HepG2 (cell line): ENCODE results near the gene UBE3B. TPM values are rescaled to one million over a fixed set of nuclear protein-coding genes. Genes with fewer than 3 reads are reported as not detected.

Source experiments
- ATAC-seq: fragments of 200-7000 bp; cut with Tn5 transposase; 3 replicates; pipeline ENCODE4 v1.9.1; 2020; ENCODE audit warnings: mild to moderate bottlenecking, moderate library complexity
- BruUV-seq: library from RNA; stranded (reverse); fragments of 400-500 nt; replicated peaks from 2 replicates; lab custom pipeline; 2021; lab: Mats Ljungman, UMichigan
- CTCF ChIA-PET: fragments of 300-600 bp; formaldehyde crosslinking; extraction: SDS; loops from one replicate; lab custom pipeline; 2021; ENCODE audit warnings: low total read pairs, inconsistent platforms, low intra/inter-chr PET ratio; lab: Yijun Ruan, JAX
- POLR2A ChIA-PET: fragments of 350-600 bp; sonication (Branson Sonifier 250); formaldehyde crosslinking; loops from one replicate; lab custom pipeline; 2020; ENCODE audit warnings: antibody characterized with exemption, inconsistent platforms; lab: Yijun Ruan, JAX
- DNase-seq: peaks from one replicate; pipeline ENCODE4 v3.0.0-alpha.2; 2015; ENCODE audit warnings: low spot score
- FAIRE-seq: peaks from 3 replicates; lab custom pipeline; 2011; peaks lifted over from hg19 to GRCh38; lab: Jason Lieb, UNC
- H2AFZ ChIP-seq: one replicate; pipeline ENCODE4 v1.6.1; 2011; ENCODE audit warnings: low read length, inconsistent platforms
- H3K27ac ChIP-seq: fragments of 300-600 bp; 3 replicates; pipeline ENCODE4 v1.8.0; 2011; ENCODE audit warnings: mixed run types, mild to moderate bottlenecking, mixed read lengths, low read length, inconsistent platforms; ENCODE audit not compliant: insufficient read depth; ENCODE audit errors: extremely low read length
- H3K27me3 ChIP-seq, 2 experiments: fragments of 200-600 bp in 1 of 2; 2 replicates in 1 of 2; 3 replicates in 1 of 2; pipeline versions ENCODE4 v1.6.0 to v1.8.0; 2011; ENCODE audit warnings: low read length in 2 of 2, mild to moderate bottlenecking in 2 of 2, moderate library complexity in 2 of 2, inconsistent platforms in 1 of 2; ENCODE audit not compliant: insufficient read depth in 2 of 2, control insufficient read depth in 1 of 2
- H3K36me3 ChIP-seq, 2 experiments: fragments of 200-600 bp in 1 of 2; replicated peaks in 1 of 2; 2 replicates in 1 of 2; 3 replicates in 1 of 2; pipeline versions ENCODE4 v1.5.1 to v1.8.0; 2011; ENCODE audit warnings: low read length in 2 of 2, inconsistent platforms in 1 of 2; ENCODE audit not compliant: insufficient read depth in 2 of 2, control insufficient read depth in 1 of 2
- H3K4me1 ChIP-seq: 2 replicates; pipeline ENCODE4 v1.5.1; 2012; ENCODE audit warnings: low read length, inconsistent platforms; ENCODE audit not compliant: insufficient read depth
- H3K4me2 ChIP-seq: 2 replicates; pipeline ENCODE4 v1.6.0; 2011; ENCODE audit warnings: low read depth, low read length, inconsistent platforms
- H3K4me3 ChIP-seq, 3 experiments: fragments of 200-600 bp in 1 of 3; sonication (generic), shearing (Covaris generic) in 1 of 3; replicated peaks in 1 of 3; 2 replicates each; pipeline ENCODE4 v1.5.1; 2011 to 2016; ENCODE audit warnings: low read length in 3 of 3, inconsistent platforms in 2 of 3, low read depth in 2 of 3, mild to moderate bottlenecking in 2 of 3, control low read depth in 1 of 3, mixed read lengths in 1 of 3; ENCODE audit not compliant: insufficient read depth in 1 of 3
- H3K79me2 ChIP-seq: one replicate; pipeline ENCODE4 v1.6.1; 2011; ENCODE audit warnings: low read length, inconsistent platforms; ENCODE audit not compliant: insufficient read depth
- H3K9ac ChIP-seq: 2 replicates; pipeline ENCODE4 v1.6.0; 2011; ENCODE audit warnings: mild to moderate bottlenecking, low read depth, low read length, inconsistent platforms; ENCODE audit not compliant: insufficient read depth
- H3K9me3 ChIP-seq: 2 replicates; pipeline ENCODE4 v1.5.1; 2012; ENCODE audit warnings: mild to moderate bottlenecking, low read length
- H4K20me1 ChIP-seq: 2 replicates; pipeline ENCODE4 v1.6.0; 2011; ENCODE audit warnings: inconsistent platforms, mild to moderate bottlenecking, low read length, moderate library complexity; ENCODE audit not compliant: insufficient read depth
- AKAP8 ChIP-seq: sonication (generic); formaldehyde crosslinking; IDR thresholded peaks from 2 replicates; pipeline ENCODE4 v1.5.1; 2020; ENCODE audit warnings: mild to moderate bottlenecking, missing genetic modification reagents
- ATRX ChIP-seq: sonication (generic); formaldehyde crosslinking; IDR thresholded peaks from 2 replicates; pipeline ENCODE4 v1.4.0; 2020; ENCODE audit warnings: missing genetic modification reagents, borderline replicate concordance
- ISL2 ChIP-seq: sonication (generic); formaldehyde crosslinking; IDR thresholded peaks from 2 replicates; pipeline ENCODE4 v1.5.0; 2020; ENCODE audit warnings: missing genetic modification reagents
- MAF1 ChIP-seq: sonication (generic); formaldehyde crosslinking; IDR thresholded peaks from 2 replicates; pipeline ENCODE4 v1.5.0; 2020; ENCODE audit warnings: missing genetic modification reagents, borderline replicate concordance
- MIER2 ChIP-seq: IDR thresholded peaks from 2 replicates; pipeline ENCODE4 v1.6.1; 2016; ENCODE audit warnings: missing biosample characterization, missing genetic modification reagents
- MXD4 ChIP-seq: IDR thresholded peaks from 2 replicates; pipeline ENCODE4 v1.6.1; 2016; ENCODE audit warnings: mild to moderate bottlenecking, missing biosample characterization, missing genetic modification reagents
- NFIC ChIP-seq: IDR thresholded peaks from 2 replicates; pipeline ENCODE4 v1.6.1; 2012; ENCODE audit warnings: mild to moderate bottlenecking, low read length, inconsistent platforms
- SP140L ChIP-seq: sonication (generic); formaldehyde crosslinking; IDR thresholded peaks from 2 replicates; pipeline ENCODE4 v1.4.0; 2020; ENCODE audit warnings: missing genetic modification reagents, borderline replicate concordance
- SYNCRIP ChIP-seq: fragments of 200-400 bp; formaldehyde crosslinking; IDR thresholded peaks from 2 replicates; pipeline ENCODE4 v1.6.1; 2018; ENCODE audit warnings: mild to moderate bottlenecking, low read depth, low read length; ENCODE audit not compliant: insufficient read depth
- ZNF547 ChIP-seq: sonication (generic); formaldehyde crosslinking; IDR thresholded peaks from 2 replicates; pipeline ENCODE4 v1.5.1; 2020; ENCODE audit warnings: mild to moderate bottlenecking, missing genetic modification reagents
- ZNF629 ChIP-seq: sonication (generic); formaldehyde crosslinking; conservative IDR thresholded peaks from 2 replicates; pipeline ENCODE4 v1.5.0; 2020; ENCODE audit warnings: missing genetic modification reagents
- WGBS: methylation state at CpG from one replicate; pipeline ENCODE4 v1.1.6; 2017; ENCODE audit warnings: low lambda C conversion rate; 5-methylcytosine and 5-hydroxymethylcytosine counted together
- in situ Hi-C: cut with HindIII; loops from 2 replicates; pipeline ENCODE4 v1.10.0; 2017; ENCODE audit warnings: low pct_unique_long_range_greater_than_20kb; ENCODE audit not compliant: extremely low pct_ligation_motif_present
- intact Hi-C: fragments of 100-400 bp; cut with micrococcal nuclease; formaldehyde crosslinking; loops from one replicate; pipeline ENCODE4 v1.10.0; 2022; ENCODE audit not compliant: unreplicated experiment
- polyA plus RNA-seq, 8 experiments: library from polyadenylated mRNA; depleted of rRNA in 3 of 8; stranded (reverse) in 7 of 8; unstranded in 1 of 8; fragments of >200 nt; fragmentation: Illumina TruSeq in 4 of 8; extraction: Trizol in 4 of 8; gene quantifications; 2 replicates each; pipeline versions ENCODE4 v1.2.1 to v1.2.3, GENCODE V29; 2011 to 2016; ENCODE audit warnings: low read depth in 4 of 8, missing spikeins in 1 of 8, mixed read lengths in 1 of 8; ENCODE audit not compliant: insufficient read depth in 1 of 8
- total RNA-seq, 5 experiments: library from RNA; depleted of rRNA; stranded (reverse); fragments of >200 nt; fragmentation: Illumina TruSeq; extraction: Trizol; gene quantifications; 2 replicates each; pipeline ENCODE4 v1.2.3, GENCODE V29; 2016; ENCODE audit warnings: low read depth in 1 of 5
- TF ChIP-seq, protein P1 (sequence below): sonication (generic); formaldehyde crosslinking; IDR thresholded peaks from 2 replicates; pipeline ENCODE4 v1.4.0; 2020; ENCODE audit warnings: missing genetic modification reagents

Gene UBE3B
- total and polyA plus RNA-seq, 2 of the 13 experiments (the other 11 are each of a cell fraction or from before 2014, with no cell fraction given): 22.7 to 25.3 TPM

DNA sequence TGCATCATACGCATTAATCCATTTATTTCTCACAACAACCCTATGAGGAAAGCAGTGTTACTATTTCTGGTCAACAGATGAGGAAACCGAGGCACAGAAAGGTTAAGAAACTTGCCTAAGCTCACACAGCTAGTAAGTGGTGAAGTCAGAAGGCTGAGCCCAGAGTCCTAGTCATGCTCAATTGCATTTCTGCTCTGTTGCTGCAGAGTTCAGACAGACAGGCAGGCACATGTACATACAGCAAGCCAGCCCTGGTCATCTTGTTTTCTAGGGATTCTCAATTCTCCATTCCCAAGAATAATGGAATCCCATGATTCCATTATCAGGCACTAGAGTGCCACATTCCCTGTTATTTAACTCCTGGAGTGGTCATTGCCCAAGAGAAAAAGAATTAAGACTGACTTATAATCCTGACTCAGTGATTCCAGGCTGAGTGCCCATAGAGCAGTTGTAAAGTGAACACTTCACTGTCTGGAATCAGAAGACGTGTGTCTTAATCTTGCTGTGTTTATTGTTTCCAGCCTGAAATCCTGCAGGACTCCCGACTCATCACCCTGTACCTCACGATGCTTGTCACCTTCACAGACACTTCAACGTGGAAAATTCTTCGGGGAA, 10.7 kb downstream of the UBE3B start:
- ChIA-PET CTCF (no interaction called here), POLR2A (no interaction called here)
- no peak overlapping the region for H2AFZ ChIP-seq
- 96% methylated on average over 7 of the region's 7 CpGs for WGBS
- H3K9me3 ChIP-seq: no peaks in the 10 kb centered on the region
- no peak overlapping the region for H3K27ac ChIP-seq
- H4K20me1 ChIP-seq: no peaks in the 10 kb centered on the region
- H3K79me2 ChIP-seq: no peaks in the 10 kb centered on the region
- H3K27me3 ChIP-seq: no peaks in the 10 kb centered on the region
- no peak overlapping the region for H3K9ac ChIP-seq
- BruUV-seq: no TSS peak
- TF ChIP-seq ZNF629 (no peak), ISL2 (CRISPR knock-in tag) (no peak), MXD4 (CRISPR knock-in tag) (no peak)
- TF ChIP-seq, protein P1, sequence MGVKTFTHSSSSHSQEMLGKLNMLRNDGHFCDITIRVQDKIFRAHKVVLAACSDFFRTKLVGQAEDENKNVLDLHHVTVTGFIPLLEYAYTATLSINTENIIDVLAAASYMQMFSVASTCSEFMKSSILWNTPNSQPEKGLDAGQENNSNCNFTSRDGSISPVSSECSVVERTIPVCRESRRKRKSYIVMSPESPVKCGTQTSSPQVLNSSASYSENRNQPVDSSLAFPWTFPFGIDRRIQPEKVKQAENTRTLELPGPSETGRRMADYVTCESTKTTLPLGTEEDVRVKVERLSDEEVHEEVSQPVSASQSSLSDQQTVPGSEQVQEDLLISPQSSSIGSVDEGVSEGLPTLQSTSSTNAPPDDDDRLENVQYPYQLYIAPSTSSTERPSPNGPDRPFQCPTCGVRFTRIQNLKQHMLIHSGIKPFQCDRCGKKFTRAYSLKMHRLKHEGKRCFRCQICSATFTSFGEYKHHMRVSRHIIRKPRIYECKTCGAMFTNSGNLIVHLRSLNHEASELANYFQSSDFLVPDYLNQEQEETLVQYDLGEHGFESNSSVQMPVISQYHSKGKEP (CRISPR knock-in tag): no peak
- DNase-seq (no peak), FAIRE-seq (no peak), ATAC-seq (no peak)
- H3K36me3 ChIP-seq: peaks cover 26 to 83% of the 10 kb centered on the region in 2 experiments
- peaks cover 4% of the 10 kb centered on the region for H3K4me1 ChIP-seq
- no peak overlapping the region for H3K4me2 ChIP-seq
- in situ Hi-C loops (no loop called here), intact Hi-C loops (no loop called here)
- H3K4me3 ChIP-seq: no peak overlapping the region

DNA sequence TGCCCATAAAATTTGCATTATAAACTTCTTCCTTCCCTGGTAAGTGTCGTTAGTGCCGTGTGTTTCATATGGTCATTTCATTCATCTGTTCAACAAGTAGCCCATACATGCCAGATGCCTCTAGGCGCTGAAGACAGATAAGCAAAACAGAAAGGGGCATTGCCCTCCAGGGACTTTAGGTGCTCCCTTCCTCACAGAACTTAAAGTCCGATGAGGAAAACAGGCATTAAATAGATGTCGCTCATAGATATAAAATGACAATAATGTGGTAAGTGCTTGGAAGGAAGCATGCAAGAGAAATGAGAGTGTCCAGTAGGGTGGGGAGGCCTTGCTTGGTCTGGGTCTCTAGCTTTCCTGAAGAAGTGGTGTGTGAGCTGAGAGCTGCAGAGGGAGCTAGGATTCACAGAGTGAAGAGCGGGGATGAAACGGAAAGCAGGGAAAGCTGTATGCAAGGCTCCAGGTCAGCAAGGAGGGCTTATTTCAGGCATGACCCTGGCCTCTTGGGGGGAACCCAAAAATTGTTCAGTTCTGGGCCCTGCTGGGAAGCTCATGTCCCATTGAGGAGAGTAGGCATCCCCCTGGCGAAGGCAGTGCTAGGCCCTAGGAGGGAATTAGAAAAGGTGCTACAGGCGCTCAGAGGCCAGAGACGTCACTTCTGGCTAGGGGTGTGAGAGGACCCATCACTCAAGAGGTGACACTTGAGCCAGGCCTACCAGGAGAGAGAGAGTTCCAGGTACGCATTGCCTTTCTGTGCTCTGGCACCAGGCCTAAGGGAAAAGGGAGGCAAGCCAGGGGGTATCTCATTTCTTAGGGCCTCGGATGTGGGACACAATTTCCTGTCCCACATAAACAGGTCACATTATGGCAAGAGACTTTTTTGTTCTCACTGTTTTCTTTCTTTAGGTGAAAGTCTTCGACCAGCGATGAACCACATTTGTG, 11.9 kb downstream of the UBE3B start:
- peaks cover 16% of the 10 kb centered on the region for H3K4me1 ChIP-seq
- in situ Hi-C loops: no loop called here
- intact Hi-C loops: no loop called here
- H3K27me3 ChIP-seq: no peaks in the 10 kb centered on the region
- no peak overlapping the region for H3K27ac ChIP-seq
- POLR2A ChIA-PET: no interaction called here
- H4K20me1 ChIP-seq: no peaks in the 10 kb centered on the region
- no peak overlapping the region for H2AFZ ChIP-seq
- TF ChIP-seq SP140L (CRISPR knock-in tag): no peak
- no peak for TF ChIP-seq MAF1 (CRISPR knock-in tag)
- TF ChIP-seq AKAP8 (CRISPR knock-in tag): no peak
- no peak for TF ChIP-seq ATRX
- no peak for TF ChIP-seq NFIC
- TF ChIP-seq ZNF547: no peak
- no peak for TF ChIP-seq MIER2 (CRISPR knock-in tag)
- TF ChIP-seq SYNCRIP: no peak
- TF ChIP-seq, all 625 proteins: peak for 0
- no peak for DNase-seq
- FAIRE-seq: no peak
- H3K4me2 ChIP-seq: no peak overlapping the region
- peaks cover 26 to 74% of the 10 kb centered on the region in 2 experiments for H3K36me3 ChIP-seq
- CTCF ChIA-PET: no interaction called here
- H3K9me3 ChIP-seq: no peaks in the 10 kb centered on the region
- H3K4me3 ChIP-seq: no peak overlapping the region
- WGBS: 96% methylated on average over 14 of the region's 14 CpGs
- no peak overlapping the region for H3K9ac ChIP-seq
- BruUV-seq: no TSS peak
- ATAC-seq: no peak
- H3K79me2 ChIP-seq: no peaks in the 10 kb centered on the region
